Adrenal gland (tissue), 12 donors: ENCODE measurements around the gene SERAC1. TPM values are rescaled to one million over a fixed set of nuclear protein-coding genes. Genes with fewer than 3 reads are reported as not detected.

ENCODE experiments used
- DNase-seq, 7 donors: peaks; one replicate each; pipeline ENCODE4 v3.0.0-alpha.2; 2019 to 2020
- H3K27ac ChIP-seq, 5 donors: fragments of 200-600 bp; sonication (generic) in 4 of 5; 1 replicate in 3 of 5; 2 replicates in 2 of 5; pipeline versions ENCODE4 v1.5.1 to v1.8.0; 2016 to 2020; ENCODE audit warnings: mild to moderate bottlenecking in 1 of 5
- H3K27me3 ChIP-seq: fragments of 200-600 bp; 2 replicates; pipeline ENCODE4 v1.8.0; 2021
- H3K36me3 ChIP-seq, 2 donors: fragments of 200-600 bp; replicated peaks in 1 of 2; 1 replicate in 1 of 2; 2 replicates in 1 of 2; pipeline versions ENCODE4 v1.5.1 to v1.8.0; 2018 to 2022
- H3K4me1 ChIP-seq, 2 donors: fragments of 200-600 bp; replicated peaks in 1 of 2; 1 replicate in 1 of 2; 2 replicates in 1 of 2; pipeline versions ENCODE4 v1.5.1 to v1.8.0; 2018 to 2021
- H3K4me3 ChIP-seq, 4 donors: fragments of 200-600 bp; sonication (generic) in 3 of 4; one replicate each; pipeline ENCODE4 v1.5.1; 2016 to 2018
- H3K9me3 ChIP-seq, 3 donors: fragments of 200-600 bp; sonication (generic) in 1 of 3; replicated peaks in 1 of 3; 1 replicate in 2 of 3; 2 replicates in 1 of 3; pipeline versions ENCODE4 v1.5.1 to v1.8.0; 2016 to 2021
- POLR2A ChIP-seq, 2 donors: fragments of 450-650 bp; IDR thresholded peaks; one replicate each; pipeline ENCODE4 v1.6.1; 2017; ENCODE audit warnings: antibody characterized with exemption in 2 of 2, mild to moderate bottlenecking in 2 of 2, moderate library complexity in 1 of 2
- WGBS, 4 donors: extraction: QIAGEN DNeasy Blood & Tissue Kit in 2 of 4; methylation state at CpG; one replicate each; pipeline versions ENCODE4 v1.1.5 to v1.1.7; 2013 to 2017; 5-methylcytosine and 5-hydroxymethylcytosine counted together
- intact Hi-C, 2 donors: fragments of 100-400 bp; cut with DNase I; formaldehyde crosslinking; loops; one replicate each; pipeline versions ENCODE4 v1.14.1 to v1.15.0; 2022 to 2023
- polyA plus RNA-seq, 3 donors: library from polyadenylated mRNA; stranded (reverse); fragments of 200-250 nt in 2 of 3; fragments of 350-450 nt in 1 of 3; fragmentation: Illumina TruSeq in 1 of 3; extraction: RNeasy Lipid Tissue Mini Kit (QIAGEN cat#74804) in 1 of 3; gene quantifications; one replicate each; pipeline ENCODE4 v1.2.3, GENCODE V29; 2013 to 2014
- total RNA-seq, 9 donors: library from RNA; depleted of rRNA in 4 of 9; stranded (reverse); fragments of >200 nt in 4 of 9; fragments of 120-200 nt in 1 of 9; fragmentation: NEBNext Ultra II Directional in 1 of 9; extraction: Animal tissue kit (Norgen Biotek cat#: 25700) in 1 of 9; gene quantifications; one replicate each; pipeline versions ENCODE4 v1.1.0 to v1.2.4, GENCODE V29; 2013 to 2023
- TF ChIP-seq, protein P1 (sequence below), 6 experiments: fragments of 450-650 bp in 4 of 6; fragments of 200-600 bp in 2 of 6; sonication (generic) in 1 of 6; IDR thresholded peaks; 1 replicate in 5 of 6; 2 replicates in 1 of 6; pipeline versions ENCODE4 v1.5.1 to v1.8.0; 2016 to 2021; ENCODE audit warnings: antibody characterized with exemption in 6 of 6, mild to moderate bottlenecking in 2 of 6, moderate library complexity in 1 of 6
- donor health status: healthy with polysubstance abuse.
- donor health status: Bipolar disorder and iron deficiency.
- donor health status: DM: yes; HTN: yes; CAD: no.
- donor health status: DM: no; HTN: no; CAD: no.
- donor health status: DM: no; HTN: no; CAD: no.
- donor health status: DM: yes; HTN: yes; CAD: no.

Gene SERAC1
- total and polyA plus RNA-seq, 12 donors: 5.0 to 20.0 (median 17.1) TPM

DNA sequence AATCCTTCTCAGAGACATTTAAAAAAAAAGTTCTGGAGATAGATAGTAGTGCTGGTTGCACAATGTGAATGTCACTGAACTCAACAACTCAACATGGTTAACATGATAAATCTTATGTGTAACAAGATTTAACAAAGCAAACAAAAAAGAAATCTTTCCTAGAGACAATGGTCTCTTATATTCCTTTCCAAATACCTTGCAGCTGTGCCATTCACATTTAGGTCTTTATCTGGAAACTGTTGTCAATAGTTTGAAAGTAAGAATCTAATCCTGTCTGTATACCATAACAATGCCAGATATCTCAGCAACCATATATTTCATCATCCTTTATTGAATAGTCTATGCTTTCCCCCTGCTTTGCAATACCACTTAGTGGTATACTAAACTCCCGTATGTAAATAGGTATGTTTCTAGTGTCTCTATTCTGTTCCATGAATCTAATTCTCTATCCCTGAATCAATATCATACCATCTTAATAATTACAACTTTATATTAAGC lies 2.1 kb downstream of the SERAC1 start:
- TF ChIP-seq POLR2A (IDR thresholded peaks at IDR 0.05): no peak
- TF ChIP-seq, protein P1, sequence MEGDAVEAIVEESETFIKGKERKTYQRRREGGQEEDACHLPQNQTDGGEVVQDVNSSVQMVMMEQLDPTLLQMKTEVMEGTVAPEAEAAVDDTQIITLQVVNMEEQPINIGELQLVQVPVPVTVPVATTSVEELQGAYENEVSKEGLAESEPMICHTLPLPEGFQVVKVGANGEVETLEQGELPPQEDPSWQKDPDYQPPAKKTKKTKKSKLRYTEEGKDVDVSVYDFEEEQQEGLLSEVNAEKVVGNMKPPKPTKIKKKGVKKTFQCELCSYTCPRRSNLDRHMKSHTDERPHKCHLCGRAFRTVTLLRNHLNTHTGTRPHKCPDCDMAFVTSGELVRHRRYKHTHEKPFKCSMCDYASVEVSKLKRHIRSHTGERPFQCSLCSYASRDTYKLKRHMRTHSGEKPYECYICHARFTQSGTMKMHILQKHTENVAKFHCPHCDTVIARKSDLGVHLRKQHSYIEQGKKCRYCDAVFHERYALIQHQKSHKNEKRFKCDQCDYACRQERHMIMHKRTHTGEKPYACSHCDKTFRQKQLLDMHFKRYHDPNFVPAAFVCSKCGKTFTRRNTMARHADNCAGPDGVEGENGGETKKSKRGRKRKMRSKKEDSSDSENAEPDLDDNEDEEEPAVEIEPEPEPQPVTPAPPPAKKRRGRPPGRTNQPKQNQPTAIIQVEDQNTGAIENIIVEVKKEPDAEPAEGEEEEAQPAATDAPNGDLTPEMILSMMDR (IDR thresholded peaks at IDR 0.05): no peak
- intact Hi-C loops: no loop called here
- Histone ChIP-seq H3K9me3 (no peaks in the 10 kb centered on the region), H3K4me3 (no peak overlapping the region), H3K4me1 (peaks cover 18 to 27% of the 10 kb centered on the region in 2 donors), H3K27ac (no peak overlapping the region), H3K36me3 (no peaks in the 10 kb centered on the region), H3K27me3 (no peaks in the 10 kb centered on the region)
- WGBS, 4 donors: 94 to 100% (median 97%) methylated on average over 1 of the region's 1 CpG
- DNase-seq: no peak

DNA sequence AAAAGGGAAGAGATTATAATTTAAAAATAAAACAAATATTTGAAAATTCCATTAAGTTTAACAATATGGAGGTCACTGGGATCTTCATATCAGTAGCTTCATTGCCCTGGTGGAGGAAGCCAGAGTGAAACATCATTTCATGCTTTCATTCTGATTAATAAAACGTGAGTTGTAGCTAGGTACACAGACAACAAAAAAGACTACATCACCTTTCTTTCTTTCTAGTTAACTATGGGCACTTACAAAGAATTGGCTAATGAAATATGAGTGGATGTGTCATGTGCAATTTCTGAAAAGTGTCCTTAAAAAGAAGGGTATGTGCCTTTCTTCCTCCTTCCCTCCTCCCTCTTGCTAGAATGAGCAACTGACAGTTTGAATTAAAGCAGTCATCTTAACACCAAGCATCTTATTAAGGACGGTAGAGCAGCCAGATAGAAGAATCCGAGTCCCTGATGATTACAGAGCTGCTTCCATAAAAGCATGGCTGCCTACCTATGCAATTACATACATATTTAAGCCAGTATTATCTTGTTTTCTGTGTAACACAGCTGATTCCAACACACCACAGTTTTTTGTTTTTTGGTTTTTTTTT lies 3.4 kb downstream of the SERAC1 start:
- DNase-seq: no peak
- WGBS, 4 donors: 64 to 78% (median 69%) methylated on average over 3 of the region's 3 CpGs
- H3K9me3 ChIP-seq: no peaks in the 10 kb centered on the region
- TF ChIP-seq, protein P1 (IDR thresholded peaks at IDR 0.05): no peak
- no peak for TF ChIP-seq POLR2A (IDR thresholded peaks at IDR 0.05)
- no peaks in the 10 kb centered on the region for H3K36me3 ChIP-seq
- H3K4me1 ChIP-seq: peaks cover 16 to 26% of the 10 kb centered on the region in 2 donors
- no peaks in the 10 kb centered on the region for H3K27me3 ChIP-seq
- H3K4me3 ChIP-seq: no peak overlapping the region
- intact Hi-C loops: no loop called here
- no peak overlapping the region for H3K27ac ChIP-seq

DNA sequence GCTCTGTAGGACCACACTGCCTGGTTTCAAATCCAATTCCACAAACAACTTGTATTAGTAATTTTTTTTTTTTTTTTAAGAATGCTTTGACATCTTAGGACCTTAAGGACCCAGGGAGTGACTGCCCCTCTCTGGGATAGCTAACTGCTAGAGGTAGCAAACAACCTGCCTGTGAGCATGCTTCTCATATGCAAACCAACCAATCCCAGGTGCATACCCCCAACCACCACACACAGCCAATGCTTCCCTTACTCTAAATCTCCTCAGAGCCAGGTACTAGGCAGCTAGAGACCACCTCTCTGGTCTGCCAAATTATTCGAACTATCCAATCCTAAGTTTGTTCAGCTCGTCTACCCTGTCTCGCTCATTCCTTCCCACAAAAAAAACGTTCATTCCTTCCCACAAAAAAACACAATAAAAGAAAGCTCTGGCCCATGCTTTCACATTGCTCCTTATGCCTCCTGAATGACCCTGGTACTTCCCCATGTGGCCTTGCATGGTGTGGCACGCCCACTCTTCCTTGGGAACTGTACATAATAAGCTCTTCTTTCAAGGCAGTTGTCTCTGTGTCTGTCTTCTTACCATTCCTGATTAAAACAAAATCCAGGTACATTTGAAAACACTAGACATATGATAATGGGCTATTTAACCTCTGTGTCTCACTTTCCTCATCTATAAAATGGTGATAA lies 6.4 kb downstream of the SERAC1 start:
- no peaks in the 10 kb centered on the region for H3K9me3 ChIP-seq
- H3K4me1 ChIP-seq: peaks cover 20 to 23% of the 10 kb centered on the region in 2 donors
- no peak for TF ChIP-seq POLR2A (IDR thresholded peaks at IDR 0.05)
- TF ChIP-seq, protein P1 (IDR thresholded peaks at IDR 0.05): no peak
- WGBS, 4 donors: 47 to 62% (median 55%) methylated on average over 5 of the region's 5 CpGs
- peak in 2 of 7 donors; percentile 55 for DNase-seq
- no peak overlapping the region for H3K4me3 ChIP-seq
- intact Hi-C loops: no loop called here
- H3K27ac ChIP-seq: peak overlapping the region in 1 of 5 donors; percentile 6
- no peaks in the 10 kb centered on the region for H3K27me3 ChIP-seq
- H3K36me3 ChIP-seq: no peaks in the 10 kb centered on the region

DNA sequence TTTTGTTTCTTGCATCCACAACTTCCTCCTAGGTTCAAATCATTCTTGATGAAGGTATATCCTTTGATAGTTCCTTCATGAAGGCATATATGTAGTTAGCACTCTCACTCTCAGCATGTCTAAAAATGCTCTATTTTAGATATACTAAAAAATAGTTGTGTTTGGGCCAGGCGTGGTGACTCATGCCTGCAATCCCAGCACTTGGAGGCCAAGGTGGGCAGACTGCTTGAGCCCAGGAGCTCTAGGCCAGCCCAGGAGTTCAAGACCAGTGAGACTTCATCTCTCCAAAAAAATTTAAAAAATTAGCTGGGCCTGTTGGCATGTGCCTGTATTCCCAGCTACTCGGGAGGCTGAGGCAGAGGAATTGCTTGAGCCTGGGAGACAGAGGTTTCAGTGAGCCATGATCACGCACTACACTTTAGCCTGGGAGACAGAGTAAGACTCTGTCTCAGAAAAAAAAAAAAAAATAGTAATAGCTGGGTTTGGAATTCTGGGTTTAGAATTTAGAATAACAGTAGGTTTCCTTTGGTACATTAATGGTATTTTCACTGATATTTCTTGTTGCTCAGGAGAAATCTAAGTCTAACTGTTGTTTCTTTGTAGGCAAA lies 7.0 kb downstream of the SERAC1 start:
- DNase-seq: peak in 5 of 7 donors; percentile 40 to 61 (median 57)
- Histone ChIP-seq H3K4me1 (peaks cover 17 to 20% of the 10 kb centered on the region in 2 donors), H3K9me3 (no peaks in the 10 kb centered on the region), H3K27me3 (no peaks in the 10 kb centered on the region), H3K4me3 (no peak overlapping the region), H3K27ac (no peak overlapping the region), H3K36me3 (no peaks in the 10 kb centered on the region)
- intact Hi-C loops: no loop called here
- TF ChIP-seq, protein P1 (IDR thresholded peaks at IDR 0.05): no peak
- TF ChIP-seq POLR2A (IDR thresholded peaks at IDR 0.05): no peak
- WGBS, 4 donors: 61 to 73% (median 66%) methylated on average over 3 of the region's 3 CpGs
